Left lung (tissue), 10 donors: Measurements from ENCODE around the gene KNL1. TPM values are rescaled to one million over a fixed set of nuclear protein-coding genes. Genes with fewer than 3 reads are reported as not detected.

Source experiments
- ATAC-seq: fragments of 200-7000 bp; cut with Tn5 transposase; one replicate; pipeline ENCODE4 v1.9.1; 2020; ENCODE audit warnings: moderate library complexity
- DNase-seq, 4 donors: peaks; one replicate each; pipeline ENCODE4 v3.0.0-alpha.2; 2013 to 2020
- H3K27ac ChIP-seq, 2 donors: fragments of 200-600 bp; sonication (generic) in 1 of 2; one replicate each; pipeline versions ENCODE4 v1.5.0 to v1.8.0; 2020 to 2021
- H3K27me3 ChIP-seq, 2 donors: fragments of 200-600 bp; sonication (generic) in 1 of 2; one replicate each; pipeline versions ENCODE4 v1.5.0 to v1.8.0; 2020 to 2021
- H3K36me3 ChIP-seq, 2 donors: fragments of 200-600 bp; sonication (generic) in 1 of 2; one replicate each; pipeline versions ENCODE4 v1.5.0 to v1.8.0; 2020 to 2021
- H3K4me1 ChIP-seq, 2 donors: fragments of 200-600 bp; one replicate each; pipeline ENCODE4 v1.8.0; 2021
- H3K4me3 ChIP-seq, 2 donors: fragments of 200-600 bp; sonication (generic) in 1 of 2; one replicate each; pipeline versions ENCODE4 v1.5.0 to v1.8.0; 2020 to 2021; ENCODE audit warnings: mild to moderate bottlenecking in 1 of 2
- H3K9me3 ChIP-seq, 2 donors: fragments of 200-600 bp; sonication (generic) in 1 of 2; one replicate each; pipeline versions ENCODE4 v1.5.0 to v1.8.0; 2020 to 2021
- intact Hi-C, 2 donors: fragments of 100-400 bp; cut with DNase I; formaldehyde crosslinking; loops; one replicate each; pipeline versions ENCODE4 v1.11.2 to v1.14.2; 2022
- polyA plus RNA-seq, 6 donors: library from polyadenylated mRNA; unstranded; fragments of 120-200 nt; gene quantifications; one replicate each; pipeline ENCODE4 v1.2.1, GENCODE V29; 2013; ENCODE audit not compliant: insufficient read length in 6 of 6
- total RNA-seq, 2 donors: library from RNA; stranded (reverse); fragmentation: NEBNext Ultra II Directional; extraction: Animal tissue kit (Norgen Biotek cat#: 25700); gene quantifications; one replicate each; pipeline ENCODE4 v1.2.1, GENCODE V29; 2021
- TF ChIP-seq, protein P1 (sequence below), 2 donors: fragments of 200-600 bp; sonication (generic) in 1 of 2; IDR thresholded peaks; one replicate each; pipeline versions ENCODE4 v1.5.0 to v1.8.0; 2021; ENCODE audit warnings: antibody characterized with exemption in 2 of 2
- donor health status: DM: no; HTN: yes; CAD: no.
- donor health status: DM: no; HTN: no; CAD: no.

Gene KNL1
- total and polyA plus RNA-seq, 8 donors = 2.7 to 31.6 (median 16.6) TPM

DNA sequence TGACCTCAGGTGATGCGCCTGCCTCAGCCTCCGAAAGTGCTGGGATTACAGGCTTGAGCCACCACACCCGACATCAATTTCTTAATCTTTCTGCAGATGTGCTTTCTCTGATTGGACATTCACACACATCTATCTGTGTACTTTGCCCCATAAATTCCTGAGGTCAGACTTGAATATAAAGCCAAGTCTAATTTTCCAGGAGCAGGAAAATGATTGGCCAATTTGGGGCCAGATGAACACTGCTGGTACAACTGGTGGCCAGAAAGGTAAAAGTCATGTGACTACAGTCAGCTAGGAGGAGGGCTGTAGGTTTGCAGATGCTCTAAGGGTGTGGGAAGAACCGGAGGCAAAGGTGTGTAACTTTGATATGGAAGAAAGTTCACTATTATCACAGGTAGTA, 97.7 kb downstream of the KNL1 start:
- no peak overlapping the region for H3K27ac ChIP-seq
- no peak for ATAC-seq
- H3K9me3 ChIP-seq = no peaks in the 10 kb centered on the region
- DNase-seq = no peak
- intact Hi-C loops = no loop called here
- no peak overlapping the region for H3K4me3 ChIP-seq
- H3K27me3 ChIP-seq = no peaks in the 10 kb centered on the region
- peaks cover 4 to 22% of the 10 kb centered on the region in 2 donors for H3K4me1 ChIP-seq
- peaks cover 0 to 9% of the 10 kb centered on the region in 2 donors for H3K36me3 ChIP-seq
- TF ChIP-seq, protein P1, sequence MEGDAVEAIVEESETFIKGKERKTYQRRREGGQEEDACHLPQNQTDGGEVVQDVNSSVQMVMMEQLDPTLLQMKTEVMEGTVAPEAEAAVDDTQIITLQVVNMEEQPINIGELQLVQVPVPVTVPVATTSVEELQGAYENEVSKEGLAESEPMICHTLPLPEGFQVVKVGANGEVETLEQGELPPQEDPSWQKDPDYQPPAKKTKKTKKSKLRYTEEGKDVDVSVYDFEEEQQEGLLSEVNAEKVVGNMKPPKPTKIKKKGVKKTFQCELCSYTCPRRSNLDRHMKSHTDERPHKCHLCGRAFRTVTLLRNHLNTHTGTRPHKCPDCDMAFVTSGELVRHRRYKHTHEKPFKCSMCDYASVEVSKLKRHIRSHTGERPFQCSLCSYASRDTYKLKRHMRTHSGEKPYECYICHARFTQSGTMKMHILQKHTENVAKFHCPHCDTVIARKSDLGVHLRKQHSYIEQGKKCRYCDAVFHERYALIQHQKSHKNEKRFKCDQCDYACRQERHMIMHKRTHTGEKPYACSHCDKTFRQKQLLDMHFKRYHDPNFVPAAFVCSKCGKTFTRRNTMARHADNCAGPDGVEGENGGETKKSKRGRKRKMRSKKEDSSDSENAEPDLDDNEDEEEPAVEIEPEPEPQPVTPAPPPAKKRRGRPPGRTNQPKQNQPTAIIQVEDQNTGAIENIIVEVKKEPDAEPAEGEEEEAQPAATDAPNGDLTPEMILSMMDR (IDR thresholded peaks at IDR 0.05) = no peak

DNA sequence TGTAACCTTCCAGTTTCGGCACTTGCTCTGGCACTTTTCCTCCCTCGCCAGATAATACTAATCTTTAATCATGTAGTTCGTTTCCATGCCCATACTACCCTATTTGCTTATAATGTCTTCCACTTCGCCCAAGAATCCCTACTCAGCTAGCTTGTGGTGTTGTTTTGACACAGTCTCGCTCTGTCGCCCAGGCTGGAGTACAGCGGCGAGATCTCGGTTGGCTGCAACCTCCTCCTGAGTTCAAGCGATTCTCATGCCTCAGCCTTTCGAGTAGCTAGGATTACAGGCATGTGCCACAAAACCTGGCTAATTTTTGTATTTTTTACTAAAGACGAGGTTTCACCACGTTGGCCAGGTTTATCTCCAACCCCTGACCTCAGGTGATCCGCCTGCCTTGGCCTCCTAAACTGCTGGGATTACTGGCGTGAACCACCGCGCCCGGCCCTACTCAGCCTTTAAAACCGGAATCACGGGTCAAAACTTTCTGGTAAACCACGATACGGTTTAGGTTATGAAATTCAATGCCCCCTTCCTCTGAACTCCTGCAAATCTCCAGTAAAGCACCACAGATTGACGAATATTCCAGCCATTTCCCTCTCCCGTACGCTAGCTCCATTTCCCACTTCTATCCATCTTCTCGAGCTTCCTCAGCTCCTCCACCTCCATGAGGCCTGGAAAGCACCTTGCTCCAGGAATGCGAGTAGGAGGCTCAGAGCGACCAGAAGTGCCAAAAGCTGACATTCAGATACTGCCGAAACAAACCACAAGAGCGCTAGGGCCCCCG, 100.0 kb downstream of the KNL1 start:
- intact Hi-C loops = no loop called here
- ATAC-seq = peak; percentile 2
- Histone ChIP-seq H3K36me3 (peaks cover 0 to 9% of the 10 kb centered on the region in 2 donors), H3K27me3 (no peaks in the 10 kb centered on the region), H3K27ac (peak overlapping the region; percentile 98 to 99), H3K4me1 (peaks cover 4 to 22% of the 10 kb centered on the region in 2 donors), H3K4me3 (peak overlapping the region; percentile 86 to 87), H3K9me3 (no peaks in the 10 kb centered on the region)
- no peak for DNase-seq
- TF ChIP-seq, protein P1 (IDR thresholded peaks at IDR 0.05) = no peak

GRCh38 chr15:40694688-40695468, 100.8 kb downstream of the KNL1 start, which contains the start of gene RAD51:
TSS of gene RAD51 (plus strand) at chr15:40695174. CDS start at chr15:40698759, 3,585 bp downstream.
- peak; percentile 92 to 98 (median 96) for DNase-seq
- peak within 1 kb of the TSS; percentile 86 to 87 for H3K4me3 ChIP-seq
- TF ChIP-seq, protein P1 (IDR thresholded peaks at IDR 0.05) = no peak
- H3K27ac ChIP-seq = peak within 1 kb of the TSS; percentile 98 to 99
- intact Hi-C loops = no loop called here
- no peaks in the 10 kb centered on the region for H3K9me3 ChIP-seq
- H3K36me3 ChIP-seq = peaks cover 0 to 9% of the 10 kb centered on the region in 2 donors
- no peaks in the 10 kb centered on the region for H3K27me3 ChIP-seq
- H3K4me1 ChIP-seq = peaks cover 4 to 22% of the 10 kb centered on the region in 2 donors
- peak; percentile 97 for ATAC-seq

DNA sequence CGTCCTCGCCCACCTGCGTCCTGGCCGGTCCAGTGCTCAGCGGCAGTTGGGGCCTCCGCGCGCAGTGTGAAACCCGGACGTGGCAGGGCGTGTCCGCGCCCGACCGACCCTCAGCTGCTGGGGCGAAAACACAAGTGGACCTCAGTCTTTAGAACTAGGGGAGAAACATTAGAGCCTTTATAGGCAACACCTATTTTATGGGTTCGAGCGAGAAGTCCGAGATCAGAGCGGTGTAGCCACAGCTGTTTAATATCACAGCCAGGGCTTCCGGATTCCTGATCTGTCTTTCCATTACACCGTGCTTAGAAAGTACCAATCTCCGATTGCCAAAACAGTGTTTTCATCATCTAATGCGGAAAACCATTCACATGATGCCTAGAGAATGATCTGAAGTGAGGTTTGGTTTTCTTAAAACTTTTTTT, 101.4 kb downstream of the KNL1 start:
- intact Hi-C loops = no loop called here
- DNase-seq = peak in 1 of 4 donors; percentile 9
- TF ChIP-seq, protein P1 (IDR thresholded peaks at IDR 0.05) = no peak
- peak; percentile 25 for ATAC-seq
- peak overlapping the region in 1 of 2 donors; percentile 98 for H3K27ac ChIP-seq
- peaks cover 0 to 9% of the 10 kb centered on the region in 2 donors for H3K36me3 ChIP-seq
- no peaks in the 10 kb centered on the region for H3K27me3 ChIP-seq
- peaks cover 4 to 22% of the 10 kb centered on the region in 2 donors for H3K4me1 ChIP-seq
- H3K9me3 ChIP-seq = no peaks in the 10 kb centered on the region
- H3K4me3 ChIP-seq = peak overlapping the region; percentile 86 to 87

DNA sequence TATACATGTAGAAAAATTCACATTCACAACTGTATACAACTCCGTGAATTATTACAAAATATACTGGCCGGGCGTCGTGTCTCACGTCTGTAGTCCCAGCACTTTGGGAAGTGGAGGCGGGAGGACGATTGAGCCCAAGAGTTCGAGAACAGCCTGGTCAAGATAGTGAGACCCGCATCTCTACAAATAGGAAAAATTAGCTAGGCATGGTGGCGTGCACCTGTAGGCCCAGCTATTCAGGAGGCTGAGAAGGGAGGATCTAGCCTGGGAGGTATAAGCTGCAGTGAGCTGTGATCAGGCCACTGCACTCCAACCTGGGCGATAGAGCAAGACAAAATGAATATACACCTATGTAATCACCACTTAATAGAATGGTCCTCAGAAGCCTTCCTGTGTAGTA, 102.2 kb downstream of the KNL1 start:
- no peaks in the 10 kb centered on the region for H3K27me3 ChIP-seq
- TF ChIP-seq, protein P1 (IDR thresholded peaks at IDR 0.05) = no peak
- DNase-seq = no peak
- peaks cover 0 to 9% of the 10 kb centered on the region in 2 donors for H3K36me3 ChIP-seq
- ATAC-seq = no peak
- no peak overlapping the region for H3K27ac ChIP-seq
- intact Hi-C loops = no loop called here
- H3K4me3 ChIP-seq = peak overlapping the region in 1 of 2 donors; percentile 87
- peaks cover 4 to 22% of the 10 kb centered on the region in 2 donors for H3K4me1 ChIP-seq
- H3K9me3 ChIP-seq = no peaks in the 10 kb centered on the region
